HUDEP-2 (cell line): ENCODE data around the gene ZNF764.
"Not testable (repeated sequence)": the region's sequence is repeated elsewhere in the genome, so short reads cannot be mapped to it uniquely, and the experiment has no call there.

Experiments
- DNase-seq, 76 experiments: peaks; one replicate each; lab custom pipeline; 2025; ENCODE audit not compliant: unreplicated experiment in 76 of 76; lab: John Stamatoyannopoulos, UW

ZNF764 gene

GRCh38 chr16:30557957-30558788, at the start of gene ZNF764:
TSS of gene ZNF764 (minus strand) at chr16:30558374. CDS start at chr16:30558182, 192 bp downstream.
- peak in 74 of 76 experiments; percentile 66 to 99 (median 96) for DNase-seq

- no peak for DNase-seq
These were observed 47.8 kb upstream of the ZNF764 start for GRCh38 chr16:30606004-30606403.

- no peak for DNase-seq
These were observed 47.0 kb upstream of the ZNF764 start for GRCh38 chr16:30605158-30605557.

- DNase-seq = no peak
These were observed 46.3 kb upstream of the ZNF764 start for GRCh38 chr16:30604316-30604947.

GRCh38 chr16:30603945-30604315, 45.8 kb upstream of the ZNF764 start:
- no peak for DNase-seq

- no peak for DNase-seq
These were observed 44.6 kb upstream of the ZNF764 start for GRCh38 chr16:30602616-30603277.

GRCh38 chr16:30601966-30602365, 43.8 kb upstream of the ZNF764 start:
- no peak for DNase-seq

- DNase-seq = no peak
These were observed 42.8 kb upstream of the ZNF764 start for GRCh38 chr16:30600929-30601328.

- no peak for DNase-seq
These were observed 42.0 kb upstream of the ZNF764 start for GRCh38 chr16:30600215-30600614.

GRCh38 chr16:30592871-30593270, 34.7 kb upstream of the ZNF764 start:
- no peak for DNase-seq

- not testable (repeated sequence) for DNase-seq
These were observed 32.7 kb upstream of the ZNF764 start for GRCh38 chr16:30590869-30591268.

GRCh38 chr16:30589582-30589981, 31.4 kb upstream of the ZNF764 start:
- not testable (repeated sequence) for DNase-seq

- no peak for DNase-seq
These were observed 30.5 kb upstream of the ZNF764 start for GRCh38 chr16:30588651-30589050.

GRCh38 chr16:30585400-30586191, 27.4 kb upstream of the ZNF764 start, which contains the start of gene ZNF785:
TSS of gene ZNF785 (minus strand) at chr16:30585697. CDS start at chr16:30585611, 86 bp downstream.
- DNase-seq = peak in 74 of 76 experiments; percentile 74 to 98 (median 94)

GRCh38 chr16:30585022-30585399, 26.8 kb upstream of the ZNF764 start:
- peak in 11 of 76 experiments; percentile 17 to 75 (median 43) for DNase-seq

GRCh38 chr16:30582611-30583340, 24.6 kb upstream of the ZNF764 start:
- no peak for DNase-seq

- DNase-seq = no peak
These were observed 23.3 kb upstream of the ZNF764 start for GRCh38 chr16:30581457-30581856.

- DNase-seq = no peak
These were observed 16.5 kb upstream of the ZNF764 start for GRCh38 chr16:30574678-30575077.

- DNase-seq = peak in 75 of 76 experiments; percentile 50 to 97 (median 91)
These were observed 13.5 kb upstream of the ZNF764 start, which contains the start of gene ZNF688 for GRCh38 chr16:30571445-30572322. TSS of gene ZNF688 (minus strand) at chr16:30571714. CDS start at chr16:30571629, 85 bp downstream.
